ENCODE measurements around the gene MUCL3.
A peak's percentile ranks its signal among the peaks of the same experiment; 100 is the strongest.
"Not testable (repeated sequence)": the region's sequence is repeated elsewhere in the genome, so short reads cannot be mapped to it uniquely, and the experiment has no call there.

Gene MUCL3, protein sequence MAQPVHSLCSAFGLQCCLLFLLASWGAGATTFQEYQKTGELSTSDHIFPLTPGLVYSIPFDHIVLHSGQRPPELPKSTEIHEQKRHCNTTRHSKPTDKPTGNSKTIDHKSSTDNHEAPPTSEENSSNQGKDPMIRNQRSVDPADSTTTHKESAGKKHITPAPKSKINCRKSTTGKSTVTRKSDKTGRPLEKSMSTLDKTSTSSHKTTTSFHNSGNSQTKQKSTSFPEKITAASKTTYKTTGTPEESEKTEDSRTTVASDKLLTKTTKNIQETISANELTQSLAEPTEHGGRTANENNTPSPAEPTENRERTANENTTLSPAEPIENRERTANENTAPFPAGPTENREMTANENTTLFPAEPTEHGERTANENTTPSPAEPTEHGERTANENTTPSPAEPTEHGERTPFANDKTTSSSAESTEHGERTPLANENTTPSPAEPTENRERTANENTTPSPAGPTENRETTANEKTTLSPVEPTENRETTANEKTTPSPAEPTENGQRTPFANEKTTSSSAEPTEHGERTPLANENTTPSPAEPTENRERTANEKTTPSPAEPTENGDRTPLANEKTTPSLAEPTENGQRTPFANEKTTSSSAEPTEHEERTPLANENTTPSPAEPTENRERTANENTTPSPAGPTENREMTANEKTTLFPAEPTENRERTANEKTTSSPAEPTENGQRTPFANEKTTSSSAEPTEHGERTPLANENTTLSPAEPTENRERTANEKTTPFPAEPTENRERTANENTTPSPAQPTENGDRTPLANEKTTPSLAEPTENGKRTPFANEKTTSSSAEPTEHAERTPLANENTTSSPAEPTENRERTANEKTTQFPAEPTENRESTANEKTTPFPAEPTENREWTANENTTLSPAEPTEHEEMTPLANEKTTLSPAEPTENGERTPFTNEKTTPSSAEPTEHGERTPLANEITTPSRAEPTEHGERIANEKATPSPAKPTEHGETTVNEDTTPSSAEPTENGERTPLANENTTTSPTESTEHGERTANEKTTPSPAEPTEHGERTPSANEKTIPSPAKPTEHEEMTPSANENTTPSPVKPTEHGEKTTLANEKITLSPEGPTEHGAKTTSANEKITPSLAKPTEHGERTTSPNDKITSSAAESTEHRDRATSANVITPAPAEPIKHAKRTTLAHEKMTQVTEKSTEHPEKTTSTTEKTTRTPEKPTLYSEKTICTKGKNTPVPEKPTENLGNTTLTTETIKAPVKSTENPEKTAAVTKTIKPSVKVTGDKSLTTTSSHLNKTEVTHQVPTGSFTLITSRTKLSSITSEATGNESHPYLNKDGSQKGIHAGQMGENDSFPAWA (N-terminal part only)

GRCh38 chr6:30940361-30940986 is at the start of gene MUCL3:
Gene MUCL3, plus strand, starts transcription at chr6:30940973. Its CDS starts 27 bp downstream, at chr6:30941000.
- Mint-ChIP-seq H3K4me1 (no peaks in the 10 kb centered on the region), H3K9me3 (no peaks in the 10 kb centered on the region), H3K36me3 (no peaks in the 10 kb centered on the region), H3K27me3 (peaks cover 32% of the 10 kb centered on the region), H3K4me3 (no peak within 1 kb of the TSS), H3K27ac (no peak within 1 kb of the TSS)

DNA sequence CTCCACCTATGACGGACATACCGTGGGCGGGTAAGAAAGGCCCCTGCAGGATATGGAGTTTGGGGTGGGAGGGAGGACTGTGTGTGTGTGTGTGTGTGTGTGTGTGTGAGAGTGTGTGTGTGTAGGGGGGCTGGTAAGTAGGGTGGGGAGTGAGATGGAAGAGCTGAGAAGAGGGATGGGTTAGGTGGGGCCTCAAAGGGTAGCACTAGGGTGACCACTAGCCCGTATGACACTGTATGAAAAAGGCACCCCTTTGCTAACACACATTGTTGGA is 49.4 kb upstream of the MUCL3 start:
- no peaks in the 10 kb centered on the region for H3K9me3 Mint-ChIP-seq
- H3K27ac Mint-ChIP-seq = no peak overlapping the region
- no peaks in the 10 kb centered on the region for H3K27me3 Mint-ChIP-seq
- H3K36me3 Mint-ChIP-seq = peaks cover 6% of the 10 kb centered on the region
- no peak overlapping the region for H3K4me3 Mint-ChIP-seq
- peaks cover 10% of the 10 kb centered on the region for H3K4me1 Mint-ChIP-seq

DNA sequence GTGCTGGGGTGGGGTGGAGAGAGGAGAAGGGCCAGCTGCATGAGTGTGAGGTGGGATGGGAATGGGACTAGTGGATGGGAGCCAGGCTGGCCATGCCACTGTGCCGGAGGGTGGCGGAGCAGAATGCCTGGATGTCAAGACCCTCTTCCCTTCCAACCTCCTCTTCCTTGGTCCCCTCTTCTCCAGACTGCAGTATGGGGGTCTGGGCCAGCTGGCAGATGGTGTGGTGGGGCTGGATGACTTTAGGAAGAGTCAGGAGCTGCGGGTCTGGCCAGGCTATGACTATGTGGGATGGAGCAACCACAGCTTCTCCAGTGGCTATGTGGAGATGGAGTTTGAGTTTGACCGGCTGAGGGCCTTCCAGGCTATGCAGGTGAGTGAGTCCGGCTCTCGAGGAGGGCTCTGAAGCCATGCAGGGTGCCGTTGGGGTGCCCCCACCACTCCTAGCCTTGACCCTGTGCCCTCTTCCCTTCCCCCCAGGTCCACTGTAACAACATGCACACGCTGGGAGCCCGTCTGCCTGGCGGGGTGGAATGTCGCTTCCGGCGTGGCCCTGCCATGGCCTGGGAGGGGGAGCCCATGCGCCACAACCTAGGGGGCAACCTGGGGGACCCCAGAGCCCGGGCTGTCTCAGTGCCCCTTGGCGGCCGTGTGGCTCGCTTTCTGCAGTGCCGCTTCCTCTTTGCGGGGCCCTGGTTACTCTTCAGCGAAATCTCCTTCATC is 48.8 kb upstream of the MUCL3 start:
- peaks cover 4% of the 10 kb centered on the region for H3K4me1 Mint-ChIP-seq
- H3K27me3 Mint-ChIP-seq = no peaks in the 10 kb centered on the region
- H3K36me3 Mint-ChIP-seq = peaks cover 6% of the 10 kb centered on the region
- H3K9me3 Mint-ChIP-seq = no peaks in the 10 kb centered on the region
- no peak overlapping the region for H3K4me3 Mint-ChIP-seq
- no peak overlapping the region for H3K27ac Mint-ChIP-seq

DNA sequence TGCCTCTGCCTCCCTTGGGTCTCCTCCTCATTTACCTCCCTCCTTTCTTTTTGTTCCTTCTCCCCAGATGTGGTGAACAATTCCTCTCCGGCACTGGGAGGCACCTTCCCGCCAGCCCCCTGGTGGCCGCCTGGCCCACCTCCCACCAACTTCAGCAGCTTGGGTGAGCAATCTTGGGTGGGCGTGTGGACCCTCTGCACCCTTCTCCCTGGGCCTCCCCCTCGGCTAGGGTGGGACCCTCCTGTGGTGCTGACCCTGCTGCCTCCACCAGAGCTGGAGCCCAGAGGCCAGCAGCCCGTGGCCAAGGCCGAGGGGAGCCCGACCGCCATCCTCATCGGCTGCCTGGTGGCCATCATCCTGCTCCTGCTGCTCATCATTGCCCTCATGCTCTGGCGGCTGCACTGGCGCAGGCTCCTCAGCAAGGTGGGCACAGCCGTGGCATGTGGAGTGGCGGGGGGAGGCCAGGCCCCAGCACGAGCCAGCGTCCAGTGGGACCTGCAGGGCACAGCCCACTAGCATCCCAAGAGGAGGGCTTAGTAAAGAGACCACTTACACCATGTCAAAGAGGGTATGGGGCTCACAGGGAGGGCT is 47.7 kb upstream of the MUCL3 start:
- H3K27me3 Mint-ChIP-seq = no peaks in the 10 kb centered on the region
- H3K4me1 Mint-ChIP-seq = peaks cover 3% of the 10 kb centered on the region
- H3K9me3 Mint-ChIP-seq = no peaks in the 10 kb centered on the region
- H3K36me3 Mint-ChIP-seq = peaks cover 6% of the 10 kb centered on the region
- no peak overlapping the region for H3K4me3 Mint-ChIP-seq
- peak overlapping the region; percentile 19 for H3K27ac Mint-ChIP-seq

DNA sequence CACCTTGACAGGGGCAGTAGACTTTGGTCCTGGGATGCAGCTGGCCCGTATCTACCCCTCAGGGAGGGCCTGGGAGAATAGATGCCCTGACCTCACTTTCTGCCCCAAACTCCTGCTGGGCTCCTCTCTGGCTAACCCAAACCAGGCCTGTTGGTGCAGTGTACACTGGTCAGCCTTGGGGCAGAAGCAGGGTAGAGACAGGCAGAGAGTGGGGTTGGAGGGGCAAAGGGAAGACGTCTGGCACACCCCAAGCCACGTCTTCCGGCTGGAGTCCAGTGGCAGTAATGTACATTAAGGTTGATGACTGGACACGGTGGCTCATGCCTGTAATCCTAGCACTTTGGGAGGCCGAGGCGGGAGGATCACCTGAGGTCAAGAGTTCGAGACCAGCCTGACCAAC is 47.1 kb upstream of the MUCL3 start:
- Mint-ChIP-seq H3K9me3 (no peaks in the 10 kb centered on the region), H3K27ac (no peak overlapping the region), H3K4me1 (no peaks in the 10 kb centered on the region), H3K27me3 (no peaks in the 10 kb centered on the region), H3K36me3 (peaks cover 8% of the 10 kb centered on the region), H3K4me3 (no peak overlapping the region)

GRCh38 chr6:30894381-30894780 is 46.4 kb upstream of the MUCL3 start:
- no peaks in the 10 kb centered on the region for H3K27me3 Mint-ChIP-seq
- no peak overlapping the region for H3K4me3 Mint-ChIP-seq
- peaks cover 9% of the 10 kb centered on the region for H3K36me3 Mint-ChIP-seq
- H3K27ac Mint-ChIP-seq = no peak overlapping the region
- no peaks in the 10 kb centered on the region for H3K4me1 Mint-ChIP-seq
- H3K9me3 Mint-ChIP-seq = no peaks in the 10 kb centered on the region

GRCh38 chr6:30894935-30895334 is 45.8 kb upstream of the MUCL3 start:
- H3K27me3 Mint-ChIP-seq = no peaks in the 10 kb centered on the region
- no peak overlapping the region for H3K4me3 Mint-ChIP-seq
- H3K9me3 Mint-ChIP-seq = no peaks in the 10 kb centered on the region
- no peak overlapping the region for H3K27ac Mint-ChIP-seq
- H3K36me3 Mint-ChIP-seq = peaks cover 9% of the 10 kb centered on the region
- H3K4me1 Mint-ChIP-seq = no peaks in the 10 kb centered on the region

GRCh38 chr6:30895343-30895742 is 45.4 kb upstream of the MUCL3 start:
- Mint-ChIP-seq H3K4me1 (no peaks in the 10 kb centered on the region), H3K27me3 (no peaks in the 10 kb centered on the region), H3K4me3 (no peak overlapping the region), H3K27ac (no peak overlapping the region), H3K36me3 (peaks cover 11% of the 10 kb centered on the region), H3K9me3 (no peaks in the 10 kb centered on the region)

- no peaks in the 10 kb centered on the region for H3K4me1 Mint-ChIP-seq
These were observed 44.2 kb upstream of the MUCL3 start for GRCh38 chr6:30896541-30896940.

DNA sequence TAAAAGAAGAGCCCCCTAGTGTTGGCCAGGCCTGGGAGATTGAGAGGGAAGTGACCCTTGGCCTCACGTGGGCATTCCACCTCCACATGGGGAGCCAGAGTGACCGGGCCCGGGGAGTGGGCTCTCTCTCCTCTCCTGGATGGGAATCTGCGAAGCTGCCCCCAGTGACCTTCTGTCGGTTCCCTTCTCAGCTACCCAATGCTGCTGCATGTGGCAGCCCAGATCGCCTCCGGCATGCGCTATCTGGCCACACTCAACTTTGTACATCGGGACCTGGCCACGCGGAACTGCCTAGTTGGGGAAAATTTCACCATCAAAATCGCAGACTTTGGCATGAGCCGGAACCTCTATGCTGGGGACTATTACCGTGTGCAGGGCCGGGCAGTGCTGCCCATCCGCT is 42.9 kb upstream of the MUCL3 start:
- Mint-ChIP-seq H3K36me3 (peaks cover 9% of the 10 kb centered on the region), H3K27me3 (no peaks in the 10 kb centered on the region), H3K9me3 (no peaks in the 10 kb centered on the region), H3K27ac (no peak overlapping the region), H3K4me3 (no peak overlapping the region), H3K4me1 (no peaks in the 10 kb centered on the region)

More at GRCh38 chr6:30896541-30896940, 44.2 kb upstream of the MUCL3 start:
- Mint-ChIP-seq H3K36me3 (peaks cover 11% of the 10 kb centered on the region), H3K27ac (peak overlapping the region; percentile 6), H3K9me3 (no peaks in the 10 kb centered on the region), H3K4me3 (no peak overlapping the region), H3K27me3 (no peaks in the 10 kb centered on the region)

- Mint-ChIP-seq H3K4me1 (no peaks in the 10 kb centered on the region), H3K36me3 (peaks cover 9% of the 10 kb centered on the region), H3K9me3 (no peaks in the 10 kb centered on the region), H3K27me3 (no peaks in the 10 kb centered on the region), H3K4me3 (no peak overlapping the region), H3K27ac (no peak overlapping the region)
These were observed 41.9 kb upstream of the MUCL3 start for GRCh38 chr6:30898750-30899360.

GRCh38 chr6:30900863-30901417 is 39.8 kb upstream of the MUCL3 start:
- no peaks in the 10 kb centered on the region for H3K4me1 Mint-ChIP-seq
- no peak overlapping the region for H3K27ac Mint-ChIP-seq
- H3K36me3 Mint-ChIP-seq = peaks cover 4% of the 10 kb centered on the region
- no peaks in the 10 kb centered on the region for H3K9me3 Mint-ChIP-seq
- no peak overlapping the region for H3K4me3 Mint-ChIP-seq
- H3K27me3 Mint-ChIP-seq = no peaks in the 10 kb centered on the region

- Mint-ChIP-seq H3K27me3 (no peaks in the 10 kb centered on the region), H3K4me1 (no peaks in the 10 kb centered on the region), H3K27ac (no peak overlapping the region), H3K36me3 (peaks cover 4% of the 10 kb centered on the region), H3K9me3 (no peaks in the 10 kb centered on the region), H3K4me3 (no peak overlapping the region)
These were observed 39.3 kb upstream of the MUCL3 start for GRCh38 chr6:30901436-30901835.

GRCh38 chr6:30902196-30902595 is 38.6 kb upstream of the MUCL3 start:
- H3K27ac Mint-ChIP-seq, H3K4me1 Mint-ChIP-seq, H3K36me3 Mint-ChIP-seq, H3K27me3 Mint-ChIP-seq, H3K4me3 Mint-ChIP-seq, H3K9me3 Mint-ChIP-seq: not testable (repeated sequence)
